GM18507 (cell line): ENCODE results near the gene RGS4.
"Not testable (repeated sequence)": the region's sequence is repeated elsewhere in the genome, so short reads cannot be mapped to it uniquely, and the experiment has no call there.

Experiments used
- DNase-seq: peaks from one replicate; pipeline ENCODE4 v3.0.0; 2011; ENCODE audit warnings: low read depth; ENCODE audit not compliant: insufficient read length; ENCODE audit errors: extremely low spot score
- FAIRE-seq: peaks from 2 replicates; lab custom pipeline; 2011; peaks lifted over from hg19 to GRCh38; lab: Jason Lieb, UNC

Gene RGS4

DNA sequence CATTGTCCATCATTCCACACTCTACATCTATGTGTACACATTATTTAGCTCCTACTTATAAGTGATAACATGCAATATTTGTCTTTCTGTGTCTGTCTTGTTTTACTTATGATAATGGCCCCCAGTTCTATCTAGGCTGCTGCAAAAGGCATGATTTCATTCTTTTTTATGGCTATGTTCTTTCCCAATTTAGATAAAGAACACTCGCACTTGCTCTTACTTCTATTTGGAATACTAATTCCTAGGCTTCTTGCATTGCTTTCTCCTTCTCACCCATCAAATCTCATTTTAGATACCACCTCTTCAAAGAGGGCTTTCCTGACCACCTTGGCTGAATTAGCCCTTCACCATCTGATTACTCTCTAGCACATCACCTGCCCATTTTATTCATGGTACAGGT, 3.0 kb upstream of the RGS4 start:
- no peak for DNase-seq
- FAIRE-seq: no peak

DNA sequence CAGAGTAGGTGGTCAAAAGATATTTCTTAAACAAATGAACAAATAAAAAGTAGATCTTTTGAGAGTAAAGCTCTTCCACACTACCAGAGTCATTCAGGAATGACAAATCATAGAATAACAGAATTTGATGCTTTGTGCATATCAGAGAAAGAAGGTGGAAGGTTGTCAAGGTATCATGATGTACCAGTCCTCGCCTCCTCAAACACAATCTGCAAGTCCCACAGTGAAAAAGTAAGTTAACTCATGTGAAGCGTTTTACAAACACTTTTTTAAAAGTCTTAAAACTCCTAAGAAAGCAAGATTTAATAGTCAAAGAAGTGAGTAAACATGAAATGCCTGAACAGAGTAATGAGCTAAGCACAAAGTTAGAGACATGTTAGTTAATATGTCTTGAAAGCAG, 2.5 kb upstream of the RGS4 start:
- FAIRE-seq: no peak

GRCh38 chr1:163068716-163069115, 445 bp upstream of the RGS4 start:
- DNase-seq (no peak), FAIRE-seq (no peak)

More for the DNA sequence above, 2.5 kb upstream of the RGS4 start:
- DNase-seq: no peak

- DNase-seq: no peak
- FAIRE-seq: no peak
These were observed 605 bp downstream of the RGS4 start for GRCh38 chr1:163069655-163070277.

DNA sequence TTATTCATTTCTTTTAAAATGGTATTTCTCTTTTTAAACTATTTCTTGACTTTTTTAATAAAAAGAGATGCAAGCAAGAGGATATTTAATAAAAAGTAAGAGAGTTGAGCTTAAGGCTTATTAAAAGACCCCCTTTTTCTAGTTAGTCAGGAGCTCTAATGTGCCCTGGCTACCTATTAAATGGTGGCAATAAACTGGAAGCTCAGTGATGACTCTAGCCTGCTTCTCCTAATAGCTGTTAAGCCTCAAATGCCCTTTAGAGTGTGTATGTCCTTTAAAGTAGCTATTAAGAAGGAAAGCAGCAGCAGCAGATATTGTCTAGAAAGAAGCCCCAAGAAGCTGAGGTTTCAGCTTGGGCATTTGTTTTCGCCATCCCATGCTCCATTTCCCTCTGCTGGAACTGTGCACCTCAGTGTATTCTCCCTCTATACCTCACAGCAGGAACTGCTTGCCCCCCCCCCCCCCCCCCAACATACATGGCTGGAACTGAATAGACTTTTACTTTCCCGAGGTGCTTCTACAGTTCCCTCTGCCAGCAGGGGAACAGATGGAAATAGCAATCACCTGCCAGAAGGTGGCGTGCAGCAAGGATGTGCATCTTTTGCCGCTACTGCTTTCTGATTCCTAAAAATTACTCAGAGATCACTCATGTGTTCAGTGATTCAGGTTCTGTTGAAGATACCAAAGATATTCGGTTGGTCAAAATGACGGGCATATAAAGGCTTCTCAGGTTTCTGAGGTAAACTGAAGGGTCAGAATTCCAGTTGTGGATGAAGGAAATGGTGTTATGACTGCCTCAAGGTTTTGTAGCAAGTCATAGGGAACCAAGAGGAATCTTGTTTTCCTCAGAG, 2.5 kb downstream of the RGS4 start:
- FAIRE-seq: peak; percentile 71
- peak; percentile 18 for DNase-seq

- FAIRE-seq: no peak
- no peak for DNase-seq
These were observed 3.5 kb downstream of the RGS4 start for GRCh38 chr1:163072658-163073057.

- FAIRE-seq (no peak), DNase-seq (no peak)
These were observed 4.8 kb downstream of the RGS4 start for GRCh38 chr1:163074004-163074403.

- FAIRE-seq: no peak
- DNase-seq: no peak
These were observed 5.6 kb downstream of the RGS4 start for GRCh38 chr1:163074716-163075284.

DNA sequence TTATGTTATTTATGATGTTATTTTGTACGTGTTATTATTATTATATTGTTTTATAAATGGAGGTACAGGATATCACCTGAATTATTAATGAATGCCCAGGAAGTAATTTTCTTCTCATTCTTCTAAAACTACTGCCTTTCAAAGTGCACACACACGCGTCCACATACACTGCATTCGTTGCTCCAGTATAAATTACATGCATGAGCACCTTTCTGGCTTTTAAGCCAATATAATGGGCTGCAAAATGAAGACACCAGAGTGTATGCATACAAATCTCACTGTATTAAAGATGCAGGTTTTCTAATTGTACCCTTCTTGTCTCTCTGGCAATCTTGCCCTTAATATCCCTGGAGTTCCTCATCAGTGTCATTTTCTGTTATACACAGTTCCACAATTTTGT, 6.9 kb downstream of the RGS4 start:
- DNase-seq (no peak), FAIRE-seq (no peak)

- no peak for DNase-seq
- no peak for FAIRE-seq
These were observed 7.3 kb downstream of the RGS4 start for GRCh38 chr1:163076446-163076845.

DNA sequence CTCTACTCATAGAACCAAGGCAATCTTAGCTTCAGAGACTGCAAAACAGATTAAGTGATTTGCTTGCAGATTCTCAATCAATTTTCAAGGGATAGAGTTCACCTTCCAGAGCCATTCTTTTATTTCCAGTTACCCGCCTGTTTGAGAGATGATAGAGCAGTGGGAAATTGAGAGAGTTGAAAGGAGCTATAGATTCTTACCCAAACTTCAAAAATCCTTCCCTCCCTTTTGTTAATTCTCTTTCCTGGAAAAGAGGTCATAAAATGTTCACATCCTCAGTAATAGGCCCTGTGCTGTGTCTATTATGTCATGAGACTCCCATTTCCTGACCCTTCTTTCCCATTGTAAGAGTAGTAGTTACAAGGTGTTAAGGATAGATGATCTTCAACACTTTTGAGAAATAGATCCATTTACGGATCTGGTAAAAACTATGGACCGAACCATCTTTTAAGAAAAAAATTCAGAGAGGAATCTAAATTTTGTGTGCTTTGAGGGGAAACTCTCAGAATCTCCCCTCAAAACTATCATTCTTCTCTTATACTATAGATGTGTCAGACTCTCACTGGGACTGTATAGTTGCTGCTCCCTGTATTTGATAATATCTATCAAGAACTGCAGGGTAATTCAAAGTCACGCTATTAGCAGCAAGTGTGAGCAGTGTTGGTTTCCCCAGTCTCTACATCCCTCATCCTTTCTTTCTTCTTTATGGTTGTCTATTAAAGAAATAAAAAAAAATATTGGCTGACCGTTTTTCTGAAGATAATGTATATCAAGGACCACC, 8.0 kb downstream of the RGS4 start:
- no peak for FAIRE-seq

DNA sequence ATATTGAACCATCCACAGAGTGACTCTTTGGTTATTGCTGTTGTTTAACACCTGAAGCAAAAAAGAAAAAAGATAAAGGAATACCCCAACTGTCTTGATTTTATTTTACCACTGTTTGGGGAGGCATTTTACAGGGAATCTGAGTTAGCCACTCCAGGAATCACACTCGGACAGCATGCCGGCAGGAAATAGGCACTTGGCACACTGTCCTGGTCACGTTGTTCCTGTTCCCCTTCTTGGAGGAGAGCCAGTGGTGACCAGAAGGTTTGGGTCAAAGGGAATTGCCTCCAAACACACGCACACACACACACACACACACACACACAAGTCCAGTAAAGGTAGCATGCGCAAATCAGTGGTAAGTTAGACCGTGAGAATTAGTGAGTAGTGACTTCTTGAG, 13.8 kb downstream of the RGS4 start:
- DNase-seq (no peak), FAIRE-seq (no peak)

More for the DNA sequence above, 8.0 kb downstream of the RGS4 start:
- DNase-seq: no peak

DNA sequence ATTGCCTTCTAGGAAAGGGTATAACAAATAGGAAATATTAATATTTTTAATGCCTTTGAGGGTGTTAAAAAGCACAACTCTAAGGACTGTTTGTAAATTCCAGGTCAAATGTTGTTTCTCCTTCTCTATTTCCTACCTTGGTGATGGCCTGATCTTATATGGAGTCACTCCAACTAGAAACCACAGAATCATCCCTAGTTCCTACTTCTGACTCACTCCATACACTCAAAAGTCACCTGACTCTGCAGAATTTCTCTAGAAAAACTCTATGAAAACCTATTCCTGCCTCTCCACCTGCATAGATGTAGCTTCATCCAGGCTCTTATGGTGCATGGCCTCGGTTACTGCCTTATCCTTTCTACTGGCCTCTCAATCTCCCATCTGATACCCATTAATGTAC, 14.5 kb downstream of the RGS4 start:
- DNase-seq (no peak), FAIRE-seq (no peak)

- DNase-seq: no peak
- FAIRE-seq: no peak
These were observed 15.2 kb downstream of the RGS4 start for GRCh38 chr1:163084330-163084729.

- DNase-seq: no peak
- FAIRE-seq: no peak
These were observed 16.1 kb downstream of the RGS4 start for GRCh38 chr1:163085041-163085903.

- no peak for DNase-seq
- no peak for FAIRE-seq
These were observed 16.7 kb downstream of the RGS4 start for GRCh38 chr1:163085904-163086268.

DNA sequence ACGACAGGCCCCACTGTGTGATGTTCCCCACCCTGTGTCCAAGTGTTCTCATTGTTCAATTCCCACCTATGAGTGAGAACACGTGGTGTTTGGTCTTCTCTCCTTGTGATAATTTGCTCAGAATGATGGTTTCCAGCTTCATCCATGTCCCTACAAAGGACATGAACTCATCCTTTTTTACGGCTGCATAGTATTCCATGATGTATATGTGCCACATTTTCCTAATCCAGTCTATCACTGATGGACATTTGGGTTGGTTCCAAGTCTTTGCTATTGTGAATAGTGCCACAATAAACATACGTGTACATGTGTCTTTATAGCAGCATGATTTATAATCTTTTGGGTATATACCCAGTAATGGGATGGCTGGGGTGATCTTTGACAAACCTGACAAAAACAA, 20.0 kb downstream of the RGS4 start:
- DNase-seq, FAIRE-seq: not testable (repeated sequence)

GRCh38 chr1:163090321-163090945, 21.3 kb downstream of the RGS4 start:
- no peak for DNase-seq
- FAIRE-seq: no peak

- DNase-seq: no peak
- FAIRE-seq: no peak
These were observed 24.0 kb downstream of the RGS4 start for GRCh38 chr1:163093169-163093568.
